Activated CD4-positive, alpha-beta T cell treated with anti-CD3 and anti-CD28 coated beads for 36 hours (primary cell): ENCODE data around the gene GLO1. TPM values are rescaled to one million over a fixed set of nuclear protein-coding genes. Genes with fewer than 3 reads are reported as not detected.
"Not testable (repeated sequence)": the region's sequence is repeated elsewhere in the genome, so short reads cannot be mapped to it uniquely, and the experiment has no call there.

Source experiments
- ATAC-seq: fragments of 200-7000 bp; cut with Tn5 transposase; one replicate; pipeline ENCODE4 v1.10.0; 2021; ENCODE audit warnings: mild to moderate bottlenecking, moderate library complexity
- CTCF ChIA-PET: fragments of 350-600 bp; sonication (Branson Sonifier 250); formaldehyde crosslinking; loops from one replicate; lab custom pipeline; 2021; ENCODE audit warnings: antibody characterized with exemption; lab: Charles Lee
- POLR2A ChIA-PET: fragments of 350-600 bp; sonication (Branson Sonifier 250); formaldehyde crosslinking; loops from one replicate; lab custom pipeline; 2021; ENCODE audit warnings: antibody characterized with exemption, inconsistent platforms; lab: Charles Lee
- DNase-seq: peaks from one replicate; pipeline ENCODE4 v3.0.0-alpha.2; 2020
- H3K27ac Mint-ChIP-seq: one replicate; pipeline ENCODE4 v1.8.0; 2021; ENCODE audit warnings: mixed read lengths
- H3K27me3 Mint-ChIP-seq: one replicate; pipeline ENCODE4 v1.8.0; 2021; ENCODE audit warnings: mixed read lengths
- H3K36me3 Mint-ChIP-seq: one replicate; pipeline ENCODE4 v1.8.0; 2021; ENCODE audit warnings: low read depth, mixed read lengths
- H3K4me1 Mint-ChIP-seq: one replicate; pipeline ENCODE4 v1.8.0; 2021; ENCODE audit warnings: mixed read lengths
- H3K4me3 Mint-ChIP-seq: one replicate; pipeline ENCODE4 v1.8.0; 2021; ENCODE audit warnings: mild to moderate bottlenecking, moderate library complexity, mixed read lengths
- H3K9me3 Mint-ChIP-seq: one replicate; pipeline ENCODE4 v1.8.0; 2021; ENCODE audit warnings: low read depth, mixed read lengths
- intact Hi-C, 2 experiments: fragments of 100-400 bp; cut with DNase I in 1 of 2; cut with micrococcal nuclease in 1 of 2; formaldehyde crosslinking; loops; one replicate each; pipeline versions ENCODE4 v1.14.2 to v1.15.1; 2022 to 2024; cut with DNase I, micrococcal nuclease
- total RNA-seq, 2 experiments: library from RNA; stranded (reverse); gene quantifications; one replicate each; pipeline ENCODE4 v1.2.3, GENCODE V29; 2021

GLO1 gene
- total RNA-seq, 2 experiments from 2014 or later = 150 to 152 TPM

DNA sequence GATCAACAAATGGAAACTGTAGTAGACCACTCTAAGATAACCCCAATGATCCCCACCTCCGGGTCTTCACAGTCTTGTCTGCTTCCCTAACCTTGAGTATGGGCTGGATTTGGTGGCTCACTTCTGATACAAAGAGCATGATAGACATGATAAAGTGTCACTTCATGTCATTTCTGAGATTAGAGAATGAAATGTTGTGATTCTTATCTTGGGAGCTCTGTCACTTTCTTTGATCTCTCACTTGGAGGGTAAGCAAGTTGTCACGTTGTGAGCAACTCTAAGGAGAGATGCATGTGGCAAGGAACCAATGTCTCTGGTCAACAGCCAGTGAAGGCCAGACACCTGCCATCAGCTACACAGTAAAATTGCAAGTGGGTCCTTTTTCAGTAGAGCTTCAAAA, 3.0 kb upstream of the GLO1 start:
- ChIA-PET POLR2A (no interaction called here), CTCF (no interaction called here)
- Mint-ChIP-seq H3K9me3 (peaks cover 7% of the 10 kb centered on the region), H3K27me3 (peaks cover 7% of the 10 kb centered on the region), H3K4me1 (peaks cover 18% of the 10 kb centered on the region), H3K4me3 (no peak overlapping the region), H3K27ac (no peak overlapping the region), H3K36me3 (peaks cover 17% of the 10 kb centered on the region)
- ATAC-seq (no peak), DNase-seq (no peak)
- intact Hi-C loops = no loop called here

DNA sequence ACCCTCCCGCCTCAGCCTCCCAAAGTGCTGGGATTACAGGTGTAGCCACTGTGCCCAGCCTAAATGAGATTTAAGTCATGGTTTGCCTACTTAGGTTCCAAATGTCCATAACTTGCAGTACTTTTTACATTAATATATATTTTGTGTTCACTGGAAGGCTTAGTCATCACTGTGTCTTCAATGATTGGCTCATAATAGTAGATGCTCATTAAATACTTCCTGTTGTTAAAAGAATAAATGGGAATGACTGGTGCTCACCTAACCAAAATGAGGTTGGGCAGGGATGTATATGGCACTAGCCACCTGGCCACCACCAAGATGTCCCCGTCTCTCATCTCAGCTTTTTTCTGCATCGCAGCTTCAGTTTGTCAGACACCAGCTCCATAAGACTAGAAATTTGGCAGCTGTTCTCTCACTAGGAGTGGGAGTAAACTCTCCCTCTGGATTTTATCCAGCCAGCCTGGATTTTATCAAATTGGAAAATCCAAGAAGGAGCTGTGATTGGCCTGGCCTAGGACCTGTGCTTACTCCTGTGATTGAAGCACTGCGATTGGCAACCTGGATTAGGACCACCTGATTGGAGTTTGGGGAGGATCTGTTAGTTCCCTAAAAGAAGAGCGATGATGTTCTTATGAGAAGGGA, 1.1 kb upstream of the GLO1 start:
- Mint-ChIP-seq H3K27ac (no peak overlapping the region), H3K36me3 (peaks cover 34% of the 10 kb centered on the region), H3K4me3 (no peak overlapping the region), H3K4me1 (peaks cover 29% of the 10 kb centered on the region), H3K9me3 (peaks cover 16% of the 10 kb centered on the region), H3K27me3 (peaks cover 5% of the 10 kb centered on the region)
- ATAC-seq = no peak
- POLR2A ChIA-PET = interaction anchor here (1.6 kb wide), 1 partner anchor 10 kb away, joined by 5 read pairs; no protein-coding TSS in a partner anchor
- intact Hi-C loops = loop anchor here (1.0 to 5.0 kb wide), 7 partner anchors 64 to 1271 kb away; partner anchors contain the start of genes BTBD9 (in 1 of the 2), CMTR1 (in 1 of the 2), KCNK5 (in 1 of the 2) and ZFAND3 (in 1 of the 2)
- no peak for DNase-seq
- CTCF ChIA-PET = interaction anchor here (1.9 kb wide), 1 partner anchor 10 kb away, joined by 6 read pairs; no protein-coding TSS in a partner anchor

DNA sequence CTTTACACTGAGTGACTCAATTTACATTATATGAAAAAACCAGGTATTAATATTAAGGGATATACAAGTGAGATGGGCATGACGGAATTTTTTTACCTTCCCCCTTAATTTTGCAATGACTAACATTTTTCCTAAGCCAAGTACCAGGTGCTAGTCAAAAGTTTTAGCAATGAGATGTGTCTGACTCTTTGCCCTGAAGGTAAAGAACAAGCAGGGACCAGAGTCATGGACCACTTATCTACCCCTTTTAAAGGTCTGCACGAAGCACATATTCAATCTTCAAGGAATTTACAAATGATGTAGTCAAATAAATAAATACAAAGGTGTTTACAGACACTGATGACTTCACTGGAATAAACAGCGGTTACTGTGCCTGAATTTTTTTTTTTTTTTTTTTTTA, 1.4 kb downstream of the GLO1 start:
- H3K36me3 Mint-ChIP-seq = peaks cover 49% of the 10 kb centered on the region
- peaks cover 46% of the 10 kb centered on the region for H3K4me1 Mint-ChIP-seq
- no peak for ATAC-seq
- peak overlapping the region; percentile 96 for H3K4me3 Mint-ChIP-seq
- POLR2A ChIA-PET = no interaction called here
- peaks cover 16% of the 10 kb centered on the region for H3K9me3 Mint-ChIP-seq
- intact Hi-C loops = loop anchor here in 1 of 2 experiments (5.0 kb wide), 1 partner anchor 129 kb away; no protein-coding TSS in a partner anchor
- no peak overlapping the region for H3K27ac Mint-ChIP-seq
- CTCF ChIA-PET = interaction anchor here (2.1 kb wide), 1 partner anchor 12 kb away, joined by 7 read pairs; no protein-coding TSS in a partner anchor
- no peak for DNase-seq
- H3K27me3 Mint-ChIP-seq = no peaks in the 10 kb centered on the region

DNA sequence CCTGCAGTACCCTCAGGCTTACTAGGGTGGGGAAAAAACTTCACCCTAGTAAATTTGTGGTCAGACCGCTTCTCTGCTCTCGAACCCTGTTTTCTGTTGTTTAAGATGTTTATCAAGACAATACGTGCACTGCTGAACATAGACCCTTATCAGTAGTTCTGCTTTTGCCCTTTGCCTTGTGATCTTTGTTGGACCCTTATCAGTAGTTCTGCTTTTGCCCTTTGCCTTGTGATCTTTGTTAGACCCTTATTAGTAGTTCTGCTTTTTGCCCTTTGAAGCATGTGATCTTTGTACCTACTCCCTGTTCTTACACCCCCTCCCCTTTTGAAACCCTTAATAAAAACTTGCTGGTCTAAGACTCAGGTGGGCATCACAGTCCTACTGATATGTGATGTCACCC, 3.2 kb downstream of the GLO1 start:
- CTCF ChIA-PET = interaction anchor here (2.1 kb wide), 1 partner anchor 14 kb away, joined by 7 read pairs; no protein-coding TSS in a partner anchor
- peaks cover 16% of the 10 kb centered on the region for H3K9me3 Mint-ChIP-seq
- not testable (repeated sequence) for H3K4me3 Mint-ChIP-seq

DNA sequence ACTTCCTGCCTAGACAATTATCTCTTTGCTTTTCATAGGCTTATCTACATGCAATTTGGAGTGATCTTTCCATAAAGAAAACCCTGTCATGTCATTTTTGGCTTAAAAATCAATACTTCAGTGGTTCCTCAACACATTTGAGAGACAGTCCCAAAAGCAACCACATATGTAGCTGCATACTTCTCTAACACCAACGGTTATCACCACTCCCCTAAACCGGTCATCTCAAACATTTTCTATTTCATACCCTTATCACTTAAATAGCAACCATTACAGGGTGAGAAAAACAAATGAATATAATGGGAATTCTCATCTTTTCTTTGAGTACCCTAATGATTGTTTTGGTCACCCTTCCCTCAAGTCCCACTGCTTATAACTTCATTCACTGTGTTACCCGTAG, 5.1 kb downstream of the GLO1 start:
- POLR2A ChIA-PET = no interaction called here
- Mint-ChIP-seq H3K4me1 (peaks cover 61% of the 10 kb centered on the region), H3K9me3 (peaks cover 17% of the 10 kb centered on the region), H3K27me3 (no peaks in the 10 kb centered on the region), H3K27ac (peak overlapping the region; percentile 3), H3K36me3 (peaks cover 59% of the 10 kb centered on the region), H3K4me3 (no peak overlapping the region)
- CTCF ChIA-PET = no interaction called here
- ATAC-seq (no peak), DNase-seq (no peak)
- intact Hi-C loops = loop anchor here in 1 of 2 experiments (2.0 kb wide), 1 partner anchor 17 kb away; the partner anchor contains the start of gene DNAH8

More for the DNA sequence above, 3.2 kb downstream of the GLO1 start:
- H3K4me1 Mint-ChIP-seq = peaks cover 59% of the 10 kb centered on the region
- not testable (repeated sequence) for DNase-seq, H3K27ac Mint-ChIP-seq, ATAC-seq, H3K27me3 Mint-ChIP-seq
- peaks cover 56% of the 10 kb centered on the region for H3K36me3 Mint-ChIP-seq
- intact Hi-C loops = loop anchor here (1.0 to 5.0 kb wide), 3 partner anchors 9 to 127 kb away; partner anchors contain the start of gene DNAH8 (in 1 of the 2)
- POLR2A ChIA-PET = interaction anchor here (0.6 kb wide), 1 partner anchor 688 kb away, joined by 3 read pairs; no protein-coding TSS in a partner anchor

DNA sequence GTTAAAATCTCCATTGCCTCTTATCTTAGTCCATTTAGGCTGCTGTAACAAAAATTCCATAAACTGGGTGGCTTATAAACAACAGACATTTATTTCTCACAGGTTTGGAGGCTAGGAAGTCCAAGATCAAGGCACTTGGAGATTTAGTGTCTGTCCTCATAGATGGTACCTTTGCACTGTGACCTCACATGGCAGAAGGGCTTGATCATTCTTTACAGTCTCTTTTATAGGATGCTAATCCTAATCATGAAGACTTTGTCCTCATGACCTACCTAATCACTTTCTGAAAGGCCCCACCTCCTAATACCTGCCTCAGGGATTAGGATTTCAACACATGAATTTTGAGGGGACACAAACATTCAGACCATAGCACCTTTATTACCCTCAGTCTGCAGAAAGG, 6.6 kb downstream of the GLO1 start:
- ATAC-seq (no peak), DNase-seq (no peak)
- intact Hi-C loops = no loop called here
- Mint-ChIP-seq H3K4me3 (no peak overlapping the region), H3K27me3 (no peaks in the 10 kb centered on the region), H3K36me3 (peaks cover 53% of the 10 kb centered on the region), H3K27ac (no peak overlapping the region), H3K9me3 (peaks cover 10% of the 10 kb centered on the region), H3K4me1 (peaks cover 51% of the 10 kb centered on the region)
- CTCF ChIA-PET = interaction anchor here (0.6 kb wide), 1 partner anchor 261 kb away, joined by 3 read pairs; no protein-coding TSS in a partner anchor
- POLR2A ChIA-PET = no interaction called here

DNA sequence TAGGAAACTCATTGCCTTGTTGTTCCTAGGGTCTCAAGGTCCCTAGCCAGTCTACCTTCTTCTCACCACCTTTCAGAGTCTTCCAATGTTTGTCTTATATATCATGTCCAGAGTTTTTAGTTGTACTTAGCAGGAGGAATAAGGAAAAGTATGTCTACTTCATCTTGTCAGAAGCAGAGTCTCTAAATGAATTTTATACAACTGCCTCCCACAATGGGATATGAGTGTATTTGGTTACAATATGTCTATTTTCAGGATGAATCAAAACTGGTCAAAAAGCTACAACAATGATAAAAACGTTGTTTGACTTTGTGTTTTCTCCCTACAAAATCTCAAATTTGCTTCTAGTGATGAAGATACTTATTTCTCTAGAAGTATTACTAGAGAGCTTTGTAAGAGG, 7.0 kb downstream of the GLO1 start:
- Mint-ChIP-seq H3K4me1 (peaks cover 48% of the 10 kb centered on the region), H3K4me3 (no peak overlapping the region), H3K27ac (peak overlapping the region; percentile 22), H3K9me3 (peaks cover 10% of the 10 kb centered on the region), H3K27me3 (no peaks in the 10 kb centered on the region), H3K36me3 (peaks cover 48% of the 10 kb centered on the region)
- peak; percentile 39 for ATAC-seq
- POLR2A ChIA-PET = no interaction called here
- CTCF ChIA-PET = interaction anchor here (0.6 kb wide), 1 partner anchor 260 kb away, joined by 3 read pairs; no protein-coding TSS in a partner anchor
- intact Hi-C loops = no loop called here
- no peak for DNase-seq

DNA sequence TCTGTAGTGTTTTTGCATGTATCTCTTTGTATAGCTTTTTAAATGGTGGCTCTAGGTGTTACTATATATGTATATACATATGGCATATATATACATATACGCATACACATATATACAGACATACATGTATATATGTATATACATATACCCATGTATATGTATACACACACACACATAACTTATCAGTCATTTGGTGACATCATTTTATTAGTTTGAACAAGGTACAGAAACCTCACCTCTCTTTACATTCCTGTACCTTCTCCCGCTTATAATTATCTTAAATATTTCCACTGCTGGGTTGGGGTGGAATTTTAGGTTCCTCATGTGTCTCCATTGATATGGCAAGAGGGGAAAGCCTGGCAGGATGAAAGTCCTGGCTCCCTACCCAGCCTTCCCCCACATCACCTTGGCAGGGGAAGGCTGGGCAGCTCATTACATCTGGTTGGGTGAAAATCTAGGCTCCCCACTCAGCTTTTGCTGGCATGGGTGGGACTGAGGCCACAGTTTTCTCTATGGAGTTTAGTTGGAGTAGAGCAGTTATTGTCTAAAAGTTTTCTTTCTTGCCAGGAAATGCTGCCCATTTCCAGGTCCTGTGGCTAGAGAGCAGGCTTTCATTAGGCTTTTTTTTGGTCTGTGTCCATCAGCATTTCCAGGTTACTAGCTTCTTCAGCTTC, 7.6 kb downstream of the GLO1 start:
- H3K27ac Mint-ChIP-seq = no peak overlapping the region

DNA sequence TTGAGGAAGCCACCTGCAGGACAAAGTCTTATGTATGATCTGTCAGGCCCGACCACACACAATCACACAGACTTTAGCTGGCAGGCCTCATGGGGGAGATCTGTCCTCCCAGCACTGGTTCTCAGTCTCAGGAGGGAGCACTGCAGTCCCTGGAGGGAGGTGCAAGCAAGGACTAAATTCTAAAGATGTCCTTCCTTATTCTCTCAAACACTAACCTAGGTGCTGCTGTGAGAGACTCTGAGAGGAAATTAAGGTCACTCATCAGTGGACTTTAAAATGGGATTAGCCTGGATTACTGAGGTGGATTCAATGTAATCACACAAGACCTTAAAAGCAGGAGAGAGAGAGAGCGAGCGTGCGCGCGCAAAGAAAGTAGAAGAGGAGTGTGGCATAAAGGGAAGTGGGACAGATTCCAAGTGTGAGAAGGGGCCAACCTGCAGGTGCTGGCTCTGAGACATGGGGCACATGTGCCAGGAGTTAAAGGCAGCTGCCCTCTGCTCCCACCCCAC, 14.3 kb downstream of the GLO1 start:
- Mint-ChIP-seq H3K4me3 (no peak overlapping the region), H3K36me3 (peaks cover 27% of the 10 kb centered on the region), H3K9me3 (no peaks in the 10 kb centered on the region), H3K27ac (peak overlapping the region; percentile 27), H3K27me3 (no peaks in the 10 kb centered on the region), H3K4me1 (peaks cover 10% of the 10 kb centered on the region)
- intact Hi-C loops = no loop called here
- POLR2A ChIA-PET = no interaction called here
- ATAC-seq (no peak), DNase-seq (no peak)
- CTCF ChIA-PET = no interaction called here

More for the DNA sequence above, 7.6 kb downstream of the GLO1 start:
- Mint-ChIP-seq H3K4me1 (peaks cover 47% of the 10 kb centered on the region), H3K36me3 (peaks cover 44% of the 10 kb centered on the region), H3K9me3 (peaks cover 9% of the 10 kb centered on the region), H3K27me3 (no peaks in the 10 kb centered on the region), H3K4me3 (no peak overlapping the region)
- intact Hi-C loops = no loop called here
- no peak for DNase-seq
- CTCF ChIA-PET = interaction anchor here (0.9 kb wide), 1 partner anchor 78 kb away, joined by 6 read pairs; no protein-coding TSS in a partner anchor
- ATAC-seq = no peak
- POLR2A ChIA-PET = no interaction called here

DNA sequence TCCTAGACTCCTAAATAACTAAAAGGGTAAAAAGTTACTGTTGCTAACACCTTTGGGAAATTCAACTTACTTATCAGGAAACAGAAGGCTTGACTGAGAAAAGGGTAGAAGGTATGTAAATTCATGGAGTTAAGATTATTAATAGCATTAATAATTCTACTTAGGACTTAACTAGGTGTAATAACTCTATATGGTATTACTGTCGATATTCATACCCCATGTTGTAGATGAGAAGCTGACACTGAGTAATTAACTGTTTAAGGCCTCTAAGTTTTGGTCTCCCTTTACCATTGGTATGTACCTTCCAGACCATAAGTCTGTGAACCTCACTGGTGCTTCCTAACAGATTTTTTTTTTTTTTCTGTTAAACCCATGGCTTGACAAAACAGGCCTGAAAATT, 15.4 kb downstream of the GLO1 start:
- POLR2A ChIA-PET = no interaction called here
- peaks cover 10% of the 10 kb centered on the region for H3K4me1 Mint-ChIP-seq
- H3K27ac Mint-ChIP-seq = no peak overlapping the region
- ATAC-seq (no peak), DNase-seq (no peak)
- no peaks in the 10 kb centered on the region for H3K27me3 Mint-ChIP-seq
- H3K9me3 Mint-ChIP-seq = no peaks in the 10 kb centered on the region
- CTCF ChIA-PET = interaction anchor here (0.6 kb wide), 1 partner anchor 73 kb away, joined by 7 read pairs; no protein-coding TSS in a partner anchor
- peaks cover 30% of the 10 kb centered on the region for H3K36me3 Mint-ChIP-seq
- no peak overlapping the region for H3K4me3 Mint-ChIP-seq
- intact Hi-C loops = no loop called here

DNA sequence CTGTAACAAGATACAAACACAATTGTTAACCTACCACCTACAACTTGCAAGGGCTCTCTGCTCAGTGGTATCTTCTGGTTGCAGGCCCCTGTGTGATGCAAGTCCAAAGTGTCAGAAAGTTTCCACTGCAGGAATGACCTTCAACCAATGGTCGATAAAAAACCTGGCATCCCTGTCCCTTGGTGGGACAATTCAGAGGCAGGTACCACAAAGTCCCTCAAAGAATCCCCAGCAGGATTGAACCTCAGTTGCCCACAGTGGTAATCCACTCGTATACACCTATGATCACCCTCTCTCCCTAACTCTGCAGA, 15.9 kb downstream of the GLO1 start:
- intact Hi-C loops = no loop called here
- DNase-seq = no peak
- Mint-ChIP-seq H3K4me3 (no peak overlapping the region), H3K27ac (peak overlapping the region; percentile 48), H3K4me1 (peaks cover 10% of the 10 kb centered on the region), H3K27me3 (no peaks in the 10 kb centered on the region), H3K9me3 (no peaks in the 10 kb centered on the region), H3K36me3 (peaks cover 29% of the 10 kb centered on the region)
- no peak for ATAC-seq
- CTCF ChIA-PET = interaction anchor here (0.6 kb wide), 1 partner anchor 73 kb away, joined by 7 read pairs; no protein-coding TSS in a partner anchor
- POLR2A ChIA-PET = interaction anchor here (0.6 kb wide), 1 partner anchor 94 kb away, joined by 3 read pairs; no protein-coding TSS in a partner anchor
